A549 (cell line): ENCODE results near the gene ITGB1. TPM values are rescaled to one million over a fixed set of nuclear protein-coding genes. Genes with fewer than 3 reads are reported as not detected.
A peak's percentile ranks its signal among the peaks of the same experiment; 100 is the strongest.

Experiments
- ATAC-seq, 2 experiments: fragments of 200-7000 bp in 1 of 2; fragments of >200 bp in 1 of 2; cut with Nextera tagmentation in 1 of 2; cut with Tn5 transposase in 1 of 2; 3 replicates each; pipeline versions ENCODE4 v1.8.0 to v1.9.1; 2018 to 2020; ENCODE audit warnings: mild to moderate bottlenecking in 1 of 2, moderate library complexity in 1 of 2
- CTCF ChIA-PET: fragments of 300-600 bp; sonication (Branson Sonifier 250); formaldehyde crosslinking; extraction: SDS; loops from one replicate; lab custom pipeline; 2021; ENCODE audit warnings: antibody characterized with exemption, inconsistent platforms; lab: Yijun Ruan, JAX
- POLR2A ChIA-PET: fragments of 350-600 bp; formaldehyde crosslinking; extraction: SDS; loops from one replicate; lab custom pipeline; 2021; ENCODE audit warnings: antibody characterized with exemption, inconsistent platforms; lab: Yijun Ruan, JAX
- DNase-seq, 2 experiments: peaks; one replicate each; pipeline versions ENCODE4 v3.0.0 to v3.0.0-alpha.2; 2011 to 2016; ENCODE audit warnings: low read depth in 1 of 2, low spot score in 1 of 2
- FAIRE-seq: peaks from 2 replicates; lab custom pipeline; 2011; peaks lifted over from hg19 to GRCh38; lab: Jason Lieb, UNC
- H3K27ac ChIP-seq, 2 experiments: fragments of >200 bp; sonication (Bioruptor Twin); formaldehyde crosslinking; 3 replicates each; pipeline ENCODE4 v1.5.1; 2016 to 2017
- H3K4me1 ChIP-seq: fragments of >200 bp; sonication (Bioruptor Twin); formaldehyde crosslinking; 3 replicates; pipeline ENCODE4 v1.6.1; 2016
- H3K4me2 ChIP-seq: fragments of >200 bp; sonication (Bioruptor Twin); formaldehyde crosslinking; 3 replicates; pipeline ENCODE4 v1.6.1; 2016
- H3K4me3 ChIP-seq: fragments of >200 bp; sonication (Bioruptor Twin); formaldehyde crosslinking; 3 replicates; pipeline ENCODE4 v1.5.1; 2016
- H3K9me3 ChIP-seq: fragments of >200 bp; sonication (Bioruptor Twin); formaldehyde crosslinking; 3 replicates; pipeline ENCODE4 v1.6.1; 2016
- BHLHE40 ChIP-seq: IDR thresholded peaks from 2 replicates; pipeline ENCODE4 v1.6.1; 2012; ENCODE audit warnings: low read depth, low read length, inconsistent platforms
- CBX2 ChIP-seq: fragments of 200-600 bp; sonication (generic); IDR thresholded peaks from 2 replicates; pipeline ENCODE4 v1.6.1; 2016; ENCODE audit warnings: low read depth, mild to moderate bottlenecking, borderline replicate concordance
- CBX8 ChIP-seq: fragments of 200-600 bp; sonication (generic); IDR thresholded peaks from 2 replicates; pipeline ENCODE4 v1.6.1; 2016
- CHD4 ChIP-seq: fragments of 200-600 bp; sonication (generic); IDR thresholded peaks from 2 replicates; pipeline ENCODE4 v1.6.1; 2016; ENCODE audit warnings: antibody characterized with exemption, mild to moderate bottlenecking, borderline replicate concordance
- EHMT2 ChIP-seq: fragments of 200-600 bp; sonication (generic); IDR thresholded peaks from 2 replicates; pipeline ENCODE4 v1.6.1; 2016; ENCODE audit warnings: antibody characterized with exemption, low read depth, mild to moderate bottlenecking, moderate library complexity
- ESRRA ChIP-seq: fragments of 150-350 bp; IDR thresholded peaks from 2 replicates; pipeline ENCODE4 v1.6.1; 2014; ENCODE audit warnings: mild to moderate bottlenecking, low read length, borderline replicate concordance
- FOXS1 ChIP-seq: fragments of 250-450 bp; sonication (Bioruptor Pico); IDR thresholded peaks from 2 replicates; pipeline ENCODE4 v1.5.0; 2020; ENCODE audit warnings: mild to moderate bottlenecking, moderate library complexity
- GATA3 ChIP-seq: IDR thresholded peaks from 2 replicates; pipeline ENCODE4 v1.6.1; 2012; ENCODE audit warnings: borderline replicate concordance
- HDAC2 ChIP-seq: fragments of 200-600 bp; sonication (generic); IDR thresholded peaks from 2 replicates; pipeline ENCODE4 v1.6.1; 2016
- JUNB ChIP-seq: fragments of >200 bp; sonication (Bioruptor Twin); formaldehyde crosslinking; IDR thresholded peaks from 2 replicates; pipeline ENCODE4 v1.6.1; 2016
- KDM1A ChIP-seq: fragments of 200-600 bp; sonication (generic); IDR thresholded peaks from 2 replicates; pipeline ENCODE4 v1.6.1; 2016; ENCODE audit warnings: low read depth, mild to moderate bottlenecking
- MAFK ChIP-seq: fragments of 450-650 bp; IDR thresholded peaks from 2 replicates; pipeline ENCODE4 v1.6.1; 2014; ENCODE audit not compliant: partially characterized antibody
- NR3C1 ChIP-seq: fragments of >200 bp; sonication (Bioruptor Twin); formaldehyde crosslinking; IDR thresholded peaks from 3 replicates; pipeline ENCODE4 v1.6.1; 2017
- PHF8 ChIP-seq: fragments of 200-600 bp; sonication (generic); IDR thresholded peaks from 2 replicates; pipeline ENCODE4 v1.6.1; 2016; ENCODE audit warnings: low read depth, mild to moderate bottlenecking, antibody characterized with exemption, moderate library complexity, borderline replicate concordance
- POLR2A ChIP-seq: IDR thresholded peaks from 2 replicates; pipeline ENCODE4 v1.6.1; 2012; ENCODE audit warnings: mild to moderate bottlenecking, low read length
- POLR2AphosphoS2 ChIP-seq: conservative IDR thresholded peaks from 2 replicates; pipeline ENCODE4 v1.6.1; 2012; ENCODE audit warnings: low read length, improper control_type of control experiment, inconsistent platforms
- RARB ChIP-seq: fragments of 250-450 bp; sonication (Bioruptor Pico); IDR thresholded peaks from 2 replicates; pipeline ENCODE4 v1.8.0; 2021; ENCODE audit warnings: mild to moderate bottlenecking, moderate library complexity
- RCOR1 ChIP-seq: fragments of 150-350 bp; IDR thresholded peaks from 2 replicates; pipeline ENCODE4 v1.6.1; 2014; ENCODE audit warnings: antibody characterized with exemption, low read length, low read depth
- RNF2 ChIP-seq: fragments of 200-600 bp; sonication (generic); IDR thresholded peaks from 2 replicates; pipeline ENCODE4 v1.6.1; 2016; ENCODE audit warnings: low read depth, mild to moderate bottlenecking, antibody characterized with exemption, moderate library complexity, borderline replicate concordance
- TFCP2L1 ChIP-seq: fragments of 250-450 bp; sonication (Bioruptor Pico); IDR thresholded peaks from 2 replicates; pipeline ENCODE4 v1.5.0; 2021; ENCODE audit warnings: mild to moderate bottlenecking
- ZC3H11A ChIP-seq: fragments of 450-650 bp; IDR thresholded peaks from 2 replicates; pipeline ENCODE4 v1.6.1; 2014; ENCODE audit warnings: antibody characterized with exemption, mild to moderate bottlenecking
- ZNF302 ChIP-seq: fragments of 250-450 bp; sonication (Bioruptor Pico); IDR thresholded peaks from 2 replicates; pipeline ENCODE4 v1.9.0; 2021; ENCODE audit warnings: inconsistent platforms, mild to moderate bottlenecking, moderate library complexity
- WGBS: methylation state at CpG from one replicate; pipeline ENCODE4 v1.1.6; 2017; ENCODE audit errors: missing lambda C conversion rate; 5-methylcytosine and 5-hydroxymethylcytosine counted together
- polyA plus RNA-seq, 4 experiments: library from polyadenylated mRNA; depleted of rRNA in 3 of 4; stranded (reverse); fragments of >200 nt; fragmentation: RNase III in 1 of 4; extraction: RNeasy Plus Mini Kit Qiagen cat#74134 plus additional on column Dnase treatment in 1 of 4; gene quantifications; 2 replicates in 3 of 4; 3 replicates in 1 of 4; pipeline ENCODE4 v1.2.3, GENCODE V29; 2011 to 2017
- TF ChIP-seq, protein P1 (sequence below): fragments of >200 bp; sonication (Bioruptor Twin); formaldehyde crosslinking; IDR thresholded peaks from 3 replicates; pipeline ENCODE4 v1.5.1; 2016
- TF ChIP-seq, protein P2 (sequence below): fragments of >200 bp; sonication (Bioruptor Twin); formaldehyde crosslinking; IDR thresholded peaks from 2 replicates; pipeline ENCODE4 v1.6.1; 2016
- TF ChIP-seq, protein P3 (sequence below): fragments of 450-650 bp; IDR thresholded peaks from 2 replicates; pipeline ENCODE4 v1.6.1; 2014; ENCODE audit warnings: antibody characterized with exemption
- TF ChIP-seq, protein P4 (sequence below): fragments of 200-600 bp; sonication (generic); IDR thresholded peaks from 2 replicates; pipeline ENCODE4 v1.6.1; 2016; ENCODE audit warnings: antibody characterized with exemption, mild to moderate bottlenecking, moderate library complexity
- TF ChIP-seq, protein P5 (sequence below): fragments of >200 bp; sonication (Bioruptor Twin); formaldehyde crosslinking; IDR thresholded peaks from 3 replicates; pipeline ENCODE4 v1.6.1; 2016
- TF ChIP-seq, protein P6 (sequence below): IDR thresholded peaks from 2 replicates; pipeline ENCODE4 v1.6.1; 2012

The ITGB1 gene
- polyA plus RNA-seq, 2 of the 4 experiments (the other 2 are of a cell fraction) = 1,270 to 2,408 TPM

DNA sequence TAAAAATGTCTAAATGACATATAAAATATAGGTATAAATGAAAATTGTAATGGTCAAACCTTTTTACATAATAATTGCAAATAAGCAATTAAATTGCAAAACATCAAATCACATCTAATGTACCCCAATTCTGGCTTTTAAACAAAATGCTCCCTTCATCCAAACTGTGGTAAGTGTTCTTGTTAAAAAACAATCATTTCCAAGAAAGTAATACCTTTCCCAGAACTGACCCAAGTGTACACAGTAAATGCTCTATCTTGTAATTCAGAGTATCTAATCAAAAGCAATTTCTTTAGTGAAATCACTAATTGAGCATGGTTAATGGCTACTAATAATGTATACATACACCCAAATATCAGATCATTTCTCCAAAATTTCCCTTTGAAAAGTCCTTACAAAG, 28.0 kb downstream of the ITGB1 start:
- Histone ChIP-seq H3K4me1 (peaks cover 75% of the 10 kb centered on the region), H3K27ac (peak overlapping the region in 1 of 2 experiments; percentile 16; a peak in 1 of 6 replicates), H3K4me2 (peak overlapping the region; percentile 47), H3K9me3 (no peaks in the 10 kb centered on the region; the same call in 2 of the 3 replicates), H3K4me3 (no peak overlapping the region; the same call in 2 of the 3 replicates)
- ChIA-PET POLR2A (interaction anchor here (1.9 kb wide), 1 partner anchor 9 kb away, joined by 9 read pairs; no protein-coding TSS in a partner anchor), CTCF (no interaction called here)
- FAIRE-seq = no peak
- DNase-seq = no peak
- TF ChIP-seq ZC3H11A (no peak), CBX8 (no peak), ZNF302 (CRISPR knock-in tag) (no peak), POLR2AphosphoS2 (no peak), RNF2 (no peak), RCOR1 (no peak), CHD4 (no peak), POLR2A (no peak), GATA3 (no peak), FOXS1 (CRISPR knock-in tag) (no peak), KDM1A (no peak), EHMT2 (no peak), PHF8 (no peak), HDAC2 (no peak)
- TF ChIP-seq, protein P1, sequence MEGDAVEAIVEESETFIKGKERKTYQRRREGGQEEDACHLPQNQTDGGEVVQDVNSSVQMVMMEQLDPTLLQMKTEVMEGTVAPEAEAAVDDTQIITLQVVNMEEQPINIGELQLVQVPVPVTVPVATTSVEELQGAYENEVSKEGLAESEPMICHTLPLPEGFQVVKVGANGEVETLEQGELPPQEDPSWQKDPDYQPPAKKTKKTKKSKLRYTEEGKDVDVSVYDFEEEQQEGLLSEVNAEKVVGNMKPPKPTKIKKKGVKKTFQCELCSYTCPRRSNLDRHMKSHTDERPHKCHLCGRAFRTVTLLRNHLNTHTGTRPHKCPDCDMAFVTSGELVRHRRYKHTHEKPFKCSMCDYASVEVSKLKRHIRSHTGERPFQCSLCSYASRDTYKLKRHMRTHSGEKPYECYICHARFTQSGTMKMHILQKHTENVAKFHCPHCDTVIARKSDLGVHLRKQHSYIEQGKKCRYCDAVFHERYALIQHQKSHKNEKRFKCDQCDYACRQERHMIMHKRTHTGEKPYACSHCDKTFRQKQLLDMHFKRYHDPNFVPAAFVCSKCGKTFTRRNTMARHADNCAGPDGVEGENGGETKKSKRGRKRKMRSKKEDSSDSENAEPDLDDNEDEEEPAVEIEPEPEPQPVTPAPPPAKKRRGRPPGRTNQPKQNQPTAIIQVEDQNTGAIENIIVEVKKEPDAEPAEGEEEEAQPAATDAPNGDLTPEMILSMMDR = no peak
- TF ChIP-seq, protein P2, sequence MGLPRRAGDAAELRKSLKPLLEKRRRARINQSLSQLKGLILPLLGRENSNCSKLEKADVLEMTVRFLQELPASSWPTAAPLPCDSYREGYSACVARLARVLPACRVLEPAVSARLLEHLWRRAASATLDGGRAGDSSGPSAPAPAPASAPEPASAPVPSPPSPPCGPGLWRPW = no peak
- TF ChIP-seq, protein P3, sequence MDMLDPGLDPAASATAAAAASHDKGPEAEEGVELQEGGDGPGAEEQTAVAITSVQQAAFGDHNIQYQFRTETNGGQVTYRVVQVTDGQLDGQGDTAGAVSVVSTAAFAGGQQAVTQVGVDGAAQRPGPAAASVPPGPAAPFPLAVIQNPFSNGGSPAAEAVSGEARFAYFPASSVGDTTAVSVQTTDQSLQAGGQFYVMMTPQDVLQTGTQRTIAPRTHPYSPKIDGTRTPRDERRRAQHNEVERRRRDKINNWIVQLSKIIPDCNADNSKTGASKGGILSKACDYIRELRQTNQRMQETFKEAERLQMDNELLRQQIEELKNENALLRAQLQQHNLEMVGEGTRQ = no peak
- ATAC-seq = no peak

DNA sequence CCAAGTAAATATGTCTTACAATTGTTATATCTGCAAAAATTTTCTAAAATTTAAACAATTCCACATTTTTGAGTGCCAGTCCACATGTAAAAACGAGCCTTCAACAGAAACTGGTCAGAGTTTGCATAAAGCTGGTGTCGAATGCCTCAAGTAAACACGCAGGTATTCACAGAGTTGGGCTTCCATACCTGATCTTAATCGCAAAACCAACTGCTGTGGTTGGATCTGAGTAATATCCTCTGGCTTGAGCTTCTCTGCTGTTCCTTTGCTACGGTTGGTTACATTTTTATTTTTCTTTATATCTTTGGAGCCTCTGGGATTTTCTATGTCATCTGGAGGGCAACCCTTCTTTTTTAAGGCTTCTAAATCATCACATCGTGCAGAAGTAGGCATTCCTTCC, 28.4 kb downstream of the ITGB1 start:
- FAIRE-seq (no peak), DNase-seq (no peak), ATAC-seq (0 out of 6 replicates have a peak, but pooled peaks of 1 of the 2 experiments have one; percentile 12)
- Histone ChIP-seq H3K4me1 (peaks cover 75% of the 10 kb centered on the region), H3K9me3 (no peaks in the 10 kb centered on the region; the same call in 2 of the 3 replicates), H3K4me2 (peak overlapping the region; percentile 47), H3K27ac (peak overlapping the region; percentile 16 to 29; a peak in 3 of 6 replicates), H3K4me3 (no peak overlapping the region)
- ChIA-PET POLR2A (interaction anchor here (1.9 kb wide), 1 partner anchor 9 kb away, joined by 9 read pairs; no protein-coding TSS in a partner anchor), CTCF (interaction anchor here (1.5 kb wide), 1 partner anchor 9 kb away, joined by 3 read pairs; no protein-coding TSS in a partner anchor)
- WGBS = 53% methylated on average over 6 of the region's 6 CpGs
- TF ChIP-seq NR3C1 (no peak), TFCP2L1 (CRISPR knock-in tag) (no peak), MAFK (no peak)

DNA sequence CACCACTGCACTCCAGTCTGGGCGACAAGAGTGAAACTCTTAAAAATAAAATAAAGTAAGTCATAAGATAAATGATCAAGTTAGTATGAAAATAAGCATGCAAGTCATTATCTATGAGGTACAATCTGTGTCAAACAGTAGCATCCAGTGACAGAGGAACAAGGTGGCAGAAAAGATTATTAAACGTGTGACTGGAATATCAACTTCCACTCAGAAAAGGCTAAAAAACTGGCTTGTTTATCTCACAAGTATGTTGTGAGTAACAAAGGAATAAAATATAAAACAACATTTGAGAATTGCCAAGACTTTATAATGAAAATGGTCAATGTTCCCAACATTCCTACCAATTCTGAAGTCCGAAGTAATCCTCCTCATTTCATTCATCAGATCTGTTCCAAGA, 30.3 kb downstream of the ITGB1 start:
- DNase-seq (no peak), ATAC-seq (no peak), FAIRE-seq (no peak)
- Histone ChIP-seq H3K4me2 (no peak overlapping the region), H3K4me1 (peaks cover 75% of the 10 kb centered on the region), H3K27ac (no peak overlapping the region), H3K4me3 (no peak overlapping the region), H3K9me3 (no peaks in the 10 kb centered on the region; the same call in 2 of the 3 replicates)
- ChIA-PET POLR2A (no interaction called here), CTCF (interaction anchor here (1.6 kb wide), 1 partner anchor 14 kb away, joined by 4 read pairs; no protein-coding TSS in a partner anchor)
- WGBS = 90% methylated on average over 3 of the region's 3 CpGs
- TF ChIP-seq EHMT2 = no peak
- TF ChIP-seq RARB (CRISPR knock-in tag) = no peak
- TF ChIP-seq, protein P4, sequence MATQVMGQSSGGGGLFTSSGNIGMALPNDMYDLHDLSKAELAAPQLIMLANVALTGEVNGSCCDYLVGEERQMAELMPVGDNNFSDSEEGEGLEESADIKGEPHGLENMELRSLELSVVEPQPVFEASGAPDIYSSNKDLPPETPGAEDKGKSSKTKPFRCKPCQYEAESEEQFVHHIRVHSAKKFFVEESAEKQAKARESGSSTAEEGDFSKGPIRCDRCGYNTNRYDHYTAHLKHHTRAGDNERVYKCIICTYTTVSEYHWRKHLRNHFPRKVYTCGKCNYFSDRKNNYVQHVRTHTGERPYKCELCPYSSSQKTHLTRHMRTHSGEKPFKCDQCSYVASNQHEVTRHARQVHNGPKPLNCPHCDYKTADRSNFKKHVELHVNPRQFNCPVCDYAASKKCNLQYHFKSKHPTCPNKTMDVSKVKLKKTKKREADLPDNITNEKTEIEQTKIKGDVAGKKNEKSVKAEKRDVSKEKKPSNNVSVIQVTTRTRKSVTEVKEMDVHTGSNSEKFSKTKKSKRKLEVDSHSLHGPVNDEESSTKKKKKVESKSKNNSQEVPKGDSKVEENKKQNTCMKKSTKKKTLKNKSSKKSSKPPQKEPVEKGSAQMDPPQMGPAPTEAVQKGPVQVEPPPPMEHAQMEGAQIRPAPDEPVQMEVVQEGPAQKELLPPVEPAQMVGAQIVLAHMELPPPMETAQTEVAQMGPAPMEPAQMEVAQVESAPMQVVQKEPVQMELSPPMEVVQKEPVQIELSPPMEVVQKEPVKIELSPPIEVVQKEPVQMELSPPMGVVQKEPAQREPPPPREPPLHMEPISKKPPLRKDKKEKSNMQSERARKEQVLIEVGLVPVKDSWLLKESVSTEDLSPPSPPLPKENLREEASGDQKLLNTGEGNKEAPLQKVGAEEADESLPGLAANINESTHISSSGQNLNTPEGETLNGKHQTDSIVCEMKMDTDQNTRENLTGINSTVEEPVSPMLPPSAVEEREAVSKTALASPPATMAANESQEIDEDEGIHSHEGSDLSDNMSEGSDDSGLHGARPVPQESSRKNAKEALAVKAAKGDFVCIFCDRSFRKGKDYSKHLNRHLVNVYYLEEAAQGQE = no peak
- no peak for TF ChIP-seq BHLHE40
- TF ChIP-seq CBX2 = no peak
- no peak for TF ChIP-seq JUNB
- TF ChIP-seq ESRRA = no peak
- TF ChIP-seq, protein P5, sequence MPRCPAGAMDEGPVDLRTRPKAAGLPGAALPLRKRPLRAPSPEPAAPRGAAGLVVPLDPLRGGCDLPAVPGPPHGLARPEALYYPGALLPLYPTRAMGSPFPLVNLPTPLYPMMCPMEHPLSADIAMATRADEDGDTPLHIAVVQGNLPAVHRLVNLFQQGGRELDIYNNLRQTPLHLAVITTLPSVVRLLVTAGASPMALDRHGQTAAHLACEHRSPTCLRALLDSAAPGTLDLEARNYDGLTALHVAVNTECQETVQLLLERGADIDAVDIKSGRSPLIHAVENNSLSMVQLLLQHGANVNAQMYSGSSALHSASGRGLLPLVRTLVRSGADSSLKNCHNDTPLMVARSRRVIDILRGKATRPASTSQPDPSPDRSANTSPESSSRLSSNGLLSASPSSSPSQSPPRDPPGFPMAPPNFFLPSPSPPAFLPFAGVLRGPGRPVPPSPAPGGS = no peak
- TF ChIP-seq, protein P6, sequence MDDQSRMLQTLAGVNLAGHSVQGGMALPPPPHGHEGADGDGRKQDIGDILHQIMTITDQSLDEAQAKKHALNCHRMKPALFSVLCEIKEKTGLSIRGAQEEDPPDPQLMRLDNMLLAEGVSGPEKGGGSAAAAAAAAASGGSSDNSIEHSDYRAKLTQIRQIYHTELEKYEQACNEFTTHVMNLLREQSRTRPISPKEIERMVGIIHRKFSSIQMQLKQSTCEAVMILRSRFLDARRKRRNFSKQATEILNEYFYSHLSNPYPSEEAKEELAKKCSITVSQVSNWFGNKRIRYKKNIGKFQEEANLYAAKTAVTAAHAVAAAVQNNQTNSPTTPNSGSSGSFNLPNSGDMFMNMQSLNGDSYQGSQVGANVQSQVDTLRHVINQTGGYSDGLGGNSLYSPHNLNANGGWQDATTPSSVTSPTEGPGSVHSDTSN = no peak
- no peak for TF ChIP-seq CHD4
